Stimulated activated memory B cell treated with anti-CD40 and anti-IgM and Interleukin-4, amounts not matched to agents 10 μg/mL and 1 μg/mL and 100 μg/mL, for 72 hours (primary cell): Measurements from ENCODE around the gene HTT-AS.
A peak's percentile ranks its signal among the peaks of the same experiment; 100 is the strongest.

ENCODE experiments used
- ATAC-seq: fragments of 150-1000 bp; cut with Tn5 transposase; 2 replicates; pipeline ENCODE4 v1.10.0; 2021
- H3K27ac Mint-ChIP-seq: one replicate; pipeline ENCODE4 v1.8.0; 2022; ENCODE audit warnings: mild to moderate bottlenecking, mixed read lengths
- H3K27me3 Mint-ChIP-seq: one replicate; pipeline ENCODE4 v1.8.0; 2022; ENCODE audit warnings: mixed read lengths
- H3K36me3 Mint-ChIP-seq: one replicate; pipeline ENCODE4 v1.8.0; 2022; ENCODE audit warnings: mixed read lengths
- H3K4me1 Mint-ChIP-seq: one replicate; pipeline ENCODE4 v1.8.0; 2022; ENCODE audit warnings: mixed read lengths
- H3K4me3 Mint-ChIP-seq: one replicate; pipeline ENCODE4 v1.8.0; 2022; ENCODE audit warnings: mild to moderate bottlenecking, moderate library complexity, mixed read lengths
- H3K9me3 Mint-ChIP-seq: one replicate; pipeline ENCODE4 v1.8.0; 2022; ENCODE audit warnings: mixed read lengths

HTT-AS gene

DNA sequence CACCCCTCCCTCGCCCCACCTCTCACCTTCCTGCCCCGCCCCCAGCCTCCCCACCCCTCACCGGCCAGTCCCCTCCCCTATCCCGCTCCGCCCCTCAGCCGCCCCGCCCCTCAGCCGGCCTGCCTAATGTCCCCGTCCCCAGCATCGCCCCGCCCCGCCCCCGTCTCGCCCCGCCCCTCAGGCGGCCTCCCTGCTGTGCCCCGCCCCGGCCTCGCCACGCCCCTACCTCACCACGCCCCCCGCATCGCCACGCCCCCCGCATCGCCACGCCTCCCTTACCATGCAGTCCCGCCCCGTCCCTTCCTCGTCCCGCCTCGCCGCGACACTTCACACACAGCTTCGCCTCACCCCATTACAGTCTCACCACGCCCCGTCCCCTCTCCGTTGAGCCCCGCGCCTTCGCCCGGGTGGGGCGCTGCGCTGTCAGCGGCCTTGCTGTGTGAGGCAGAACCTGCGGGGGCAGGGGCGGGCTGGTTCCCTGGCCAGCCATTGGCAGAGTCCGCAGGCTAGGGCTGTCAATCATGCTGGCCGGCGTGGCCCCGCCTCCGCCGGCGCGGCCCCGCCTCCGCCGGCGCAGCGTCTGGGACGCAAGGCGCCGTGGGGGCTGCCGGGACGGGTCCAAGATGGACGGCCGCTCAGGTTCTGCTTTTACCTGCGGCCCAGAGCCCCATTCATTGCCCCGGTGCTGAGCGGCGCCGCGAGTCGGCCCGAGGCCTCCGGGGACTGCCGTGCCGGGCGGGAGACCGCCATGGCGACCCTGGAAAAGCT, at the start of gene HTT-AS, which contains the start of gene HTT:
TSS of gene HTT-AS (minus strand) at position 461 of the 768 bp plus-strand sequence.
TSS of gene HTT (plus strand) at position 604 of the 768 bp plus-strand sequence. CDS start at position 749, 145 bp downstream.
- ATAC-seq, result peak; percentile 91
- H3K36me3 Mint-ChIP-seq, result peaks cover 26% of the 10 kb centered on the region
- peak within 1 kb of the TSS; percentile 93 for H3K4me3 Mint-ChIP-seq
- H3K27me3 Mint-ChIP-seq, result no peaks in the 10 kb centered on the region
- no peaks in the 10 kb centered on the region for H3K9me3 Mint-ChIP-seq
- peak within 1 kb of the TSS; percentile 84 for H3K27ac Mint-ChIP-seq
- H3K4me1 Mint-ChIP-seq, result peaks cover 42% of the 10 kb centered on the region

DNA sequence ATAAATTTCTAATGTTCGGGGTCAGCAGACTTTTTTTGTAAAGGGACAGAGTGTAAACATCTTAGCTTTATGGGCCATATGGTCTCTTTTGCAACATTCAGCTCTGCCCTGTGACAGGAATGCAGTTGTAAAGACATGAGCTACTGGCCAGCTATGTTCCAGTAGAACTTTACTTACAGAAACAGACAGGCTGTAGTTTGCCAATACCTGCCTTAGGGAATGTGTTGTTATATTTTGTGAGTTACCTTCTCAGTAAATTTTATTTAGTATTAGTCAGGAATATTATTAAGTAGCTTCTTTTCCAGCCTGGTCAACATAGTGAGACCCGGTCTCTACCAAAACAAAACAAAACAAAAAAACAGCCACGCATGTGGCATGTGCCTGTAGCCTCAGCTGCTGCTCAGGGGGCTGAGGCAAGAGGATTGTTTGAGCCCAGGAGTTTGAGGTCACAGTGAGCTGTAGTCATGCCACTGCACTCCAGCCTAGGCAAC, 48.9 kb upstream of the HTT-AS start:
- Mint-ChIP-seq H3K4me1 (peaks cover 11% of the 10 kb centered on the region), H3K27ac (no peak overlapping the region)

DNA sequence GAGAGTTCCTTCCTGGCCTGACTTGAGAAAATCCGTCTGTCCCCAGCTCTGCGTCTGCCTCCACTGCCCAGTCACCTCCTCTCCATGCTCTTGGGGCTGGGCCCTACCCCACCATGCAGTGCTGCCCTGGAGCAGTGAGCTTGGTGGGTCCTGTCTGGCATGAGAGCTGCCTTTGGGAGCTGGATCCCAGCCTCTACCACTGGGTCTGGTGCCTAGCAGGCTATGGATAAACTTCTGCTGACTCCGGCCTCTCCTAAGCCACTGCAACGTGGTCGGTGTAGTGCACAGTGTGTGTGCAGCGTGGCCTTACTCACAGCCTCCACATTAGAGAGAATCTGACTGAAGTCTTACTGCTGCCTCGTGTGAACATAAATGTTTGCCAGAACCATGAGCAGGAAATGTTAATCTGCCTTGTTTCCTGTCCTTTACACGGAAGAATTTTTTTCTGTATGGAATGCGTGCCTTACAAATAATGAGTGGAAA, 47.8 kb upstream of the HTT-AS start:
- peaks cover 11% of the 10 kb centered on the region for H3K4me1 Mint-ChIP-seq
- H3K36me3 Mint-ChIP-seq, result peaks cover 69% of the 10 kb centered on the region
- H3K27ac Mint-ChIP-seq, result peak overlapping the region; percentile 51
- no peak overlapping the region for H3K4me3 Mint-ChIP-seq
- no peaks in the 10 kb centered on the region for H3K27me3 Mint-ChIP-seq
- no peak for ATAC-seq
- H3K9me3 Mint-ChIP-seq, result no peaks in the 10 kb centered on the region

More for the DNA sequence above, 48.9 kb upstream of the HTT-AS start:
- no peak overlapping the region for H3K4me3 Mint-ChIP-seq
- no peaks in the 10 kb centered on the region for H3K9me3 Mint-ChIP-seq
- peaks cover 66% of the 10 kb centered on the region for H3K36me3 Mint-ChIP-seq
- H3K27me3 Mint-ChIP-seq, result no peaks in the 10 kb centered on the region
- no peak for ATAC-seq

DNA sequence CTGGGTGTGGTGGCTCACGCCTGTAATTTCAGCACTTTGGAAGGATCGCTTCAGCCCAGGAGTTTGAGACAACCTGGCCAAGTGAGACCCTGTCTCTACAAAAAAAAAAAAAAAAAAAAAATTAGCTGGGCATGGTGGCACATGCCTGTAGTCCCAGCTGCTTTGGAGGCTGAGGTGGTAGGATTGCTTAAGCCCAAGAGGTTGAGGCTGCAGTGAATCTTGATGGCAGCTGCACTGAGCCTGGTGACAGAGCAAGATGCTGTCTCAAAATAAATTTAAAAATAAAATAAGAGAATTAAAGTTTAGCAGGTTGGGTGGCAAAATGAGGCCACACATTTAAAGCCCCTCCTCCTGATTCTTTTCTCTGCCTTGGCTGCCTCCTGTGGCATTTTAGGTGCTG, 47.3 kb upstream of the HTT-AS start:
- H3K27ac Mint-ChIP-seq, result no peak overlapping the region
- no peaks in the 10 kb centered on the region for H3K27me3 Mint-ChIP-seq
- no peak for ATAC-seq
- peaks cover 13% of the 10 kb centered on the region for H3K4me1 Mint-ChIP-seq
- no peaks in the 10 kb centered on the region for H3K9me3 Mint-ChIP-seq
- peaks cover 65% of the 10 kb centered on the region for H3K36me3 Mint-ChIP-seq
- H3K4me3 Mint-ChIP-seq, result no peak overlapping the region

DNA sequence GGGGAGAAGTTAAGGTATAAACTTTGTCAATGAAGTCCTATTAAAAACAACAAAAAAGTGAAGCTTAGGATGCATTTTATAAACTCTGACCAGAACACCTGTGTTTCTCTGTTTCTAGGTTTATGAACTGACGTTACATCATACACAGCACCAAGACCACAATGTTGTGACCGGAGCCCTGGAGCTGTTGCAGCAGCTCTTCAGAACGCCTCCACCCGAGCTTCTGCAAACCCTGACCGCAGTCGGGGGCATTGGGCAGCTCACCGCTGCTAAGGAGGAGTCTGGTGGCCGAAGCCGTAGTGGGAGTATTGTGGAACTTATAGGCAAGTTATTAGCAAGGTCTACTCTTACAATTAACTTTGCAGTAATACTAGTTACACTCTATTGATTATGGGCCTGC, 46.8 kb upstream of the HTT-AS start:
- H3K4me1 Mint-ChIP-seq, result peaks cover 18% of the 10 kb centered on the region
- H3K27ac Mint-ChIP-seq, result no peak overlapping the region
- H3K27me3 Mint-ChIP-seq, result no peaks in the 10 kb centered on the region
- H3K9me3 Mint-ChIP-seq, result no peaks in the 10 kb centered on the region
- no peak overlapping the region for H3K4me3 Mint-ChIP-seq
- peaks cover 68% of the 10 kb centered on the region for H3K36me3 Mint-ChIP-seq
- ATAC-seq, result no peak

DNA sequence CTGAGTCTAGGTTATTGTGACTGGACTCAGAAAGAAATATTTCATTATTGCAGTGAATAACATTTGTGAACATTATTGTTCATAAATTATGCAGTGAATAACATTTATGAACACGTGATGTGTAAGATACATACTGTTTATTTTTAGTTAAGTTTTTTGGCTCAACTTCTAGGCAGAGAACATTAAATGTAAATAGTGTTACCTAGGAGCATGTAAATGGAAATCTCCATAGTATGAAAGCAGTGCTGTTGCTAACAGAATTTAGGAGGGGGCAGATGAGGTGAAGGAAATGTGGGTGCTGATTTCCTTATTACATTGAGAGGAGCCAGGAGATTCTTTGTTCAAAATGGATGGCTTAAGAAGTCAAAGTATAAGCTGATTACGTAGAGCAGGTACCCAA, 45.1 kb upstream of the HTT-AS start:
- ATAC-seq, result no peak
- H3K27me3 Mint-ChIP-seq, result no peaks in the 10 kb centered on the region
- H3K27ac Mint-ChIP-seq, result no peak overlapping the region
- H3K4me1 Mint-ChIP-seq, result peaks cover 17% of the 10 kb centered on the region
- H3K4me3 Mint-ChIP-seq, result no peak overlapping the region
- H3K9me3 Mint-ChIP-seq, result no peaks in the 10 kb centered on the region
- H3K36me3 Mint-ChIP-seq, result peaks cover 76% of the 10 kb centered on the region

DNA sequence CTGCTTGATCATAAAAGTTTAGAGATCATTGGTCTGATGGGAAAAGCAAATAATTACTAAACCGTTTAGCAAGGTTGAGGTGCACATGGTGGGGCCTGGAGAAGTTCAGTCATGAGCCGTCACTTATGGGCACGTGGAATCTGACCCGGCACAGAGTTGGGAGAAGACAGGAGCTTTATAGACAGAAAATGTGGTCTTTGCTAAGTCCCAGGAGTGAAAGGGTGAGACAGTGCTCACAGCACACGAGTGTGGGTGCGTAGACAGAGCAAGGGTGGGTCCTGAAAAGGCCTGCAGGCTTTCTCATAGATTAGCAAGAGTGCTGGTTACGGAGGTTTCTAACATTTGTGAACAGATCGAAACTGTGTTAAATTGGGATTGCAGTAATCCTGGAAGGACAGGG, 44.0 kb upstream of the HTT-AS start:
- Mint-ChIP-seq H3K9me3 (no peaks in the 10 kb centered on the region), H3K27me3 (no peaks in the 10 kb centered on the region), H3K27ac (no peak overlapping the region), H3K4me3 (no peak overlapping the region), H3K4me1 (peaks cover 11% of the 10 kb centered on the region), H3K36me3 (peaks cover 70% of the 10 kb centered on the region)
- ATAC-seq, result no peak

DNA sequence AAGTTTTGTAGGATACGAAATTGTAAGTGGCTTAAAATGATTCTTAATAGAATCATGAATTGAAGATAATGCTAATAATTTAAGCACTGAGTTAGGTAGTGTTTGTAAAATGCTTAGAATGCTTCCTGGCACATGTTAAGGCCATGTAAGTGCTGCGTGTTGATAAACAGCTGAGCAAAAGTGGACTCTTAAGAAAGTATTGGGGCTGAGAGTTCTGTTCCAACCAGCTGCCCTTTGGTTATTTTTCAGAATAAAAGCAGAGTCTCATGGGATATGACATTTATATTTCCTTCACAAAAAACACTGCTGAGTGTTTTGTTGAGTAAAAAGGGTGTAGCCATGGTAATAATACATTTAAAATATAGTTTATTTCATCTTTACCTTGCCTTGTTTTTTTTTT, 42.6 kb upstream of the HTT-AS start:
- Mint-ChIP-seq H3K27me3 (no peaks in the 10 kb centered on the region), H3K27ac (no peak overlapping the region), H3K36me3 (peaks cover 72% of the 10 kb centered on the region), H3K4me3 (no peak overlapping the region), H3K9me3 (no peaks in the 10 kb centered on the region), H3K4me1 (peaks cover 14% of the 10 kb centered on the region)
- ATAC-seq, result no peak

DNA sequence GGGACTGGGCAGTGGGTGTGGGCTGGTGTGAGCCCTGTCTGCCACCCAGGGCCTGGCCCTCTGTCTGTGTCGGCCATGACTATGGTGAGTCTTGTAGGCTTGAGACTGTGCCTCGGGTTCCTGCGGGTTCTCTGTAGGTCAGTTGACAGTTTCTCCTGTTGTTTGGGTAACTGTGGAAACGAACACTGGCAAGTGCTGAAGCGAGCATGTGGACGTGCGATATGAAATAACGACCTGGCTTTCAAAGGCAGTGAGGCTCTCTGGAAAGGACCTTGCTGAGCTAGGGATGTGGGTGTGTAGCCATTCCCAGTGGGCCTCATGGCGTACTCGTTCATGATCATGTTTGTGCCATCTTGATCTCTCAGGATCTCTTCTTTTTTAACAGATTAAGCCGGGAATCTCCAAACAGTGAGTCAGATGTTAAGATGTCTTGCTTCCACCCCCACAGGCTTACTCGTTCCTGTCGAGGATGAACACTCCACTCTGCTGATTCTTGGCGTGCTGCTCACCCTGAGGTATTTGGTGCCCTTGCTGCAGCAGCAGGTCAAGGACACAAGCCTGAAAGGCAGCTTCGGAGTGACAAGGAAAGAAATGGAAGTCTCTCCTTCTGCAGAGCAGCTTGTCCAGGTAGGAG, 41.4 kb upstream of the HTT-AS start:
- peaks cover 77% of the 10 kb centered on the region for H3K36me3 Mint-ChIP-seq
- no peaks in the 10 kb centered on the region for H3K27me3 Mint-ChIP-seq
- H3K27ac Mint-ChIP-seq, result no peak overlapping the region
- no peak for ATAC-seq
- no peak overlapping the region for H3K4me3 Mint-ChIP-seq
- no peaks in the 10 kb centered on the region for H3K9me3 Mint-ChIP-seq
- H3K4me1 Mint-ChIP-seq, result peaks cover 13% of the 10 kb centered on the region

DNA sequence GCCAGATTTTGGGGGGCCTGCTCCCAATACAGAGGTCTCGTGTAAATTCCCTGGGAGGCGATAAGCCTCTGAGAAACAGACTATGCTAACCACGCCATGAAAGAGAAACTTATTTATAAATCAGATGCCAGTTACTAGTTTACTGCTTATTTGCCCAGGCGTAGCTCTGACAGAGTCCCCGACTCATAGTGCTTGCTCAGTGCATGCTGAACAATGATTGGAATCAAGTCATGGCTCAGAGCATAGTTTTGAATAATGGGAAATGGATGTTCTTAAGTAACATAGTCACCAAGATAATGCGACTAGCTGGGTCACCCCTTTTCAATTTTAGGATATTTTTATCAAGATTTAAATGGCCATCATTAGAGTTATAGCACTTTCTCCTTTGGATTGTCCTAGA, 40.0 kb upstream of the HTT-AS start:
- peaks cover 82% of the 10 kb centered on the region for H3K36me3 Mint-ChIP-seq
- H3K27ac Mint-ChIP-seq, result no peak overlapping the region
- no peaks in the 10 kb centered on the region for H3K9me3 Mint-ChIP-seq
- no peak overlapping the region for H3K4me3 Mint-ChIP-seq
- peaks cover 13% of the 10 kb centered on the region for H3K4me1 Mint-ChIP-seq
- no peak for ATAC-seq
- no peaks in the 10 kb centered on the region for H3K27me3 Mint-ChIP-seq

DNA sequence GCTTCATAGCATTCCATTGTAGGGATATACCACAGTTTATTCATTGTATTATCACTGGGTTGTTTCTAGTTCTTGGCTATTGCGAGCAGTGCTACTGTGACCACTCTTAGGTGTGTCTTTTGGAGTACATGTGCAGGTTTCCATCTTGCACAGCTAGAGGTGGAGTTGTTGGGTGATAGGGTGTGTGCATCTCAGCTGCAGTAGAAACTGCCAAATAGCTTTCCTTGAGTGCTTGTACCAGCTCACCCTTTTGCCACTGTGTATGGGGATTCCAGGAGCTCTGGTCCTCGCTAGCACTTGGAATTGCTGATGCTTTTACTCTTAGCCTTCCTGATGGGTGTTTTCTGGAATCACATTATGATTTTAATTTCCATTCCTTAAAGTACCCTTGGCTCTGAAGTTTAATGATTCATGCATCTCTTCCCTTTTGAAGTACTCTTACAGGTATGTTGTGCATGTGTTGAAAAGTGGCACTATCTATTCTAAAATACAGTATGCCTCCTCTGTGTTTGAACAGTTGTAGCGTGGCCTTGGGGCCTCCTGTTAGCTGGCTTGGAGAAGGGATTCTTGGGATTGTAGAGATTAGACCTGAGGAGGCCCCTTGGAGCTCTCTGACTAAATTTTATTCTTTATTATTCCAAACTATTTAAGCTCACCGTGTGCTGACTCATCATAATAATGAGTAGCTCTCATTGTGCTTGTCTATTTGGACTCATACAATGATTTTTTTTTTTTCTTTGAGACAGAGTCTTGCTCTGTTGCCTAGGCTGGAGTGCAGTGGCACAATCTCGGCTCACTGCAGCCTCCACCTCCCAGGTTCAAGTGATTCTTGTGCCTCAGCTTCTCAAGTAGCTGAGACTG, 38.5 kb upstream of the HTT-AS start:
- no peaks in the 10 kb centered on the region for H3K27me3 Mint-ChIP-seq
- peaks cover 76% of the 10 kb centered on the region for H3K36me3 Mint-ChIP-seq
- no peak overlapping the region for H3K27ac Mint-ChIP-seq
- no peak overlapping the region for H3K4me3 Mint-ChIP-seq
- H3K4me1 Mint-ChIP-seq, result peaks cover 13% of the 10 kb centered on the region
- ATAC-seq, result no peak
- H3K9me3 Mint-ChIP-seq, result no peaks in the 10 kb centered on the region

DNA sequence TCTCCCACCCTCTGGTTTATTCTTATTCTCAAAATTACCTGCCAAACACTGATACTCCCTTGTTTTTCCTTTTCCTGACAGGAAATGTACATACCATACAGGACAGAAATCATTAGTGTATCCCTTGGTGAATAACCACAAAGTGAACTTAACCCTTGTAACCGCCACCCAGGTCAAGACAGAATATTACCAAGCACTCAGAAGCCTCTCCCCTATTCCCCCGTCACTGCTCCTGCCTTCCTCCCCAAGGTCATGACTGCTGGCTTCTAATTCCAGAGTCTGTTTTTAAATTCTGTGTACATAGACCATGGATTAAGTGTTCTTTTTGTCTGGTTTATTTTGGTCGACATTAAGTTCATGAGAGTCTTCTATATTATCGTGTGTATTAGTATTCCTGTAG, 37.9 kb upstream of the HTT-AS start:
- Mint-ChIP-seq H3K9me3 (no peaks in the 10 kb centered on the region), H3K27ac (no peak overlapping the region), H3K36me3 (peaks cover 75% of the 10 kb centered on the region), H3K27me3 (no peaks in the 10 kb centered on the region), H3K4me1 (peaks cover 13% of the 10 kb centered on the region), H3K4me3 (no peak overlapping the region)
- no peak for ATAC-seq

DNA sequence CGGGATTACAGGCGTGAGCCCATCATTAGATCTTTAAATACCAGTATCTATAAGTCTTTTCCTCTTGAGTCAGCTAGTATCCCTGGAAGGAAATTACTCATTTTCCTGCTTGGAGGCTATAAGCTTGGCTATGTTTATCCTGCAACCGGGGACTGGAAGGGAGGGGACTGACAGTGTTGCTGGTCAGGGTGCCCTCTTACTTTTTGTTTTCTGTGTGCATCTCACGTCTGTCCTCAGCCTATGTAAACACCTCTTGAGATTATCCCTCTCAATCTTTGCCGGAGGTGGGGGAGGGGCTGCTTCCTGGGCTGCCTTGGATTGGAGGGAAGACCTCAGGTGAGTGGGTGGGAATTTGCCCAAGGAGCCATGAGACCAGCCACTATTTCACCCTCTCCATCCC, 37.1 kb upstream of the HTT-AS start:
- no peaks in the 10 kb centered on the region for H3K27me3 Mint-ChIP-seq
- H3K4me3 Mint-ChIP-seq, result no peak overlapping the region
- ATAC-seq, result no peak
- peaks cover 14% of the 10 kb centered on the region for H3K4me1 Mint-ChIP-seq
- no peak overlapping the region for H3K27ac Mint-ChIP-seq
- no peaks in the 10 kb centered on the region for H3K9me3 Mint-ChIP-seq
- H3K36me3 Mint-ChIP-seq, result peaks cover 78% of the 10 kb centered on the region

DNA sequence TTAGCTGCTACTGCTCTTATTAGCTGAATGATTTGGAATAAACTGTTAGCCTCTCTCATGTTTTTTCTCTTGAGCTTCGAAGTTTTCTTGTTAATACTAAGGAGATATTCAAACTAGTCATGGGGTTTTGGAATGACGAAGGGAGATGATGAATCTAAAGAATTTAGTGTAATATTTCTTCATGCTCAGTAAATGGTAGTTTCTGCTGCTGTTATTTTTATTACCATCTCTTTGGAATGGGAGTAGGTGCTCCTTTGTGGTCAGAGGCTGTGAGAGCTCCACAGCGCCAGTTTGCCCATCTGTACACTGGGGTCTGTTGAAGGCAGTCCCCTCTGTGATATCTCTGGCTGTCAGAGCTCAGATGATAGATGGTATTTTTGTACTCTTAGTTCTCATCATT, 33.9 kb upstream of the HTT-AS start:
- H3K4me1 Mint-ChIP-seq, result peaks cover 25% of the 10 kb centered on the region
- H3K27me3 Mint-ChIP-seq, result no peaks in the 10 kb centered on the region

DNA sequence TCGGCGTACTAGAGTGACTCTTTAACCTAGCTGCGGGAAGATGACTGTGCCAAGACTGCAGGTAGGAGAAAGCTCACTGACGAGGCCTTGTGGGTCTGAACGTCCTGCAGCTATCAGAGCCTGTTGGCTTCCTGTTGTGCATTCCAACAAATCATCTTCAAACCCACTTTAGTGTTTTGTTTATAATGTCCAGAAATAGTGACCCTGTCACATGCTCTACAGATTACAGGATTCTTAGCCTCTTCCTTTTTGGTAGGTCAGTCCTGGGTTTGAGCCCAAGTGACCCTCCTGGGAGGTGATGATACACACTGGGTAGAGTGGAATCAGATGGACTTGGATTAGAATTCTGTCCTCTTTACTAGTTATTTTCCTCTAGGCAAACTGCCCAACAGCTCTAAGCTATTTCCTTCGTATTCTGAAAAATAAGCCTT, 33.4 kb upstream of the HTT-AS start:
- H3K9me3 Mint-ChIP-seq, result no peaks in the 10 kb centered on the region
- H3K4me3 Mint-ChIP-seq, result no peak overlapping the region
- peaks cover 25% of the 10 kb centered on the region for H3K4me1 Mint-ChIP-seq
- H3K27ac Mint-ChIP-seq, result no peak overlapping the region
- no peak for ATAC-seq
- peaks cover 72% of the 10 kb centered on the region for H3K36me3 Mint-ChIP-seq
- no peaks in the 10 kb centered on the region for H3K27me3 Mint-ChIP-seq

More for the DNA sequence above, 33.9 kb upstream of the HTT-AS start:
- ATAC-seq, result no peak
- Mint-ChIP-seq H3K27ac (no peak overlapping the region), H3K9me3 (no peaks in the 10 kb centered on the region), H3K36me3 (peaks cover 74% of the 10 kb centered on the region), H3K4me3 (no peak overlapping the region)
